ENCODE data around the gene GET4. TPM values are rescaled to one million over a fixed set of nuclear protein-coding genes. Genes with fewer than 3 reads are reported as not detected.

The GET4 gene
- total and polyA plus RNA-seq, 2 experiments from 2014 or later = 26.3 to 26.8 TPM

DNA sequence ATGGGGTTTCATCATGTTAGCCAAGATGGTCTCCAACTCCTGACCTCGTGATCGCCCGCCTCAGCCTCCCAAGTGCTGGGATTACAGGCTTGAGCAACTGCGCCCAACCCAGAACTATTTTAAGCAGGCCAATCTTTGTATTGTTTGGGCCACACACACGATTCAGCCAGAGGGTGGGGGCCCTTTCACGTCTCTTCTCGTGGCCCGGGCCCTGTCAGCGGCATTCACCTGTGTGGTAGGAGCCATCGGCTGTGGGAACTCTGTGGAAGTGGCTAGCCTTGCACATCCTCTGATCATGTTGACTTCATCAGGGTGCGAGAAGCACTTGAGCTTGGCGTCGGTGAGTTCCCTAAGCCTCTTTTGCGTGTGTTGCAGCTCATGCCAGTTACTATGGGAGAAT, 27.2 kb upstream of the GET4 start:
- no peak for DNase-seq
- Histone ChIP-seq H3K79me2 (ENCODE audit: insufficient read depth) (peaks cover 18% of the 10 kb centered on the region; the same call in 1 of the 2 replicates), H3K4me3 (no peak overlapping the region), H3K36me3 (ENCODE audit: low read depth) (peaks cover 26% of the 10 kb centered on the region), H3K9ac (no peak overlapping the region), H3K27ac (no peak overlapping the region), H2AFZ (no peak overlapping the region), H3K4me2 (ENCODE audit: unreplicated experiment) (no peak overlapping the region), H3K27me3 (replicated peaks; ENCODE audit: insufficient read depth) (no peaks in the 10 kb centered on the region), H3K4me1 (ENCODE audit: insufficient read depth) (no peaks in the 10 kb centered on the region), H3K9me2 (ENCODE audit: insufficient read depth) (no peaks in the 10 kb centered on the region), H4K20me1 (ENCODE audit: insufficient read depth) (no peaks in the 10 kb centered on the region), H3F3A (ENCODE audit: insufficient read depth) (no peaks in the 10 kb centered on the region), H3K9me3 (ENCODE audit: low read depth) (no peaks in the 10 kb centered on the region)
- WGBS, 2 experiments (ENCODE audit: low coverage in 1 of 2, low lambda C conversion rate in 2 of 2, missing lambda C conversion rate in 2 of 2) = 93 to 94% methylated on average over 14 of the region's 14 CpGs
- TF ChIP-seq EZH2 (IDR thresholded peaks at IDR 0.05; ENCODE audit: insufficient read depth, poor library complexity, severe bottlenecking) = no peak
- TF ChIP-seq EZH2phosphoT487 (IDR thresholded peaks at IDR 0.05; ENCODE audit: insufficient read depth, low read depth) = no peak
- in situ Hi-C loops (cut with MboI) = no loop called here

DNA sequence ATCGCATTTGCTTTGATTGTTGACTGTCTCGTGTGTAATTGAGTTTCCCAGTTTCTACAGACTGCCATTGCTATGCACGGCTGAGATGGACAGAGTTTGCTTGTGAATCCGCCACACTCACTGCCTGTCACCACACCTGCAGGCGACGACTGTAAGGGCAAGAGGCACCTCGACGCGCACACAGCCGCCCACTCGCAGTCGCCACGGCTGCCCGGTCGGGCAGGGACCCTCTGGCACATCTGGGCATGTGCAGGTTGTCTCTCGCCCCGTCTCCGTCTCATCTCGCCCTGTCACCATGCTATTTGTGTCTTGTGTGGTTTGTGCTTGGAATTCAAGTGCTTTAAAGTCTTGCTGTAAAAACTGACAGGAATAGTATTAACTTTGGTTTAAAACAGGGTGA, 26.6 kb upstream of the GET4 start:
- Histone ChIP-seq H3K27ac (no peak overlapping the region), H3K4me2 (ENCODE audit: unreplicated experiment) (no peak overlapping the region), H3F3A (ENCODE audit: insufficient read depth) (no peaks in the 10 kb centered on the region), H3K9me3 (ENCODE audit: low read depth) (no peaks in the 10 kb centered on the region), H3K36me3 (ENCODE audit: low read depth) (peaks cover 29% of the 10 kb centered on the region), H3K79me2 (ENCODE audit: insufficient read depth) (peaks cover 18% of the 10 kb centered on the region; the same call in 1 of the 2 replicates), H4K20me1 (ENCODE audit: insufficient read depth) (no peaks in the 10 kb centered on the region), H2AFZ (no peak overlapping the region), H3K27me3 (replicated peaks; ENCODE audit: insufficient read depth) (no peaks in the 10 kb centered on the region), H3K4me3 (no peak overlapping the region), H3K4me1 (ENCODE audit: insufficient read depth) (no peaks in the 10 kb centered on the region), H3K9me2 (ENCODE audit: insufficient read depth) (no peaks in the 10 kb centered on the region), H3K9ac (no peak overlapping the region)
- TF ChIP-seq EZH2 (IDR thresholded peaks at IDR 0.05; ENCODE audit: insufficient read depth, poor library complexity, severe bottlenecking) (no peak), EZH2phosphoT487 (IDR thresholded peaks at IDR 0.05; ENCODE audit: insufficient read depth, low read depth) (no peak)
- 93 to 94% methylated on average over 19 of the region's 19 CpGs for WGBS, 2 experiments (ENCODE audit: low coverage in 1 of 2, low lambda C conversion rate in 2 of 2, missing lambda C conversion rate in 2 of 2)
- DNase-seq = no peak
- in situ Hi-C loops (cut with MboI) = no loop called here

DNA sequence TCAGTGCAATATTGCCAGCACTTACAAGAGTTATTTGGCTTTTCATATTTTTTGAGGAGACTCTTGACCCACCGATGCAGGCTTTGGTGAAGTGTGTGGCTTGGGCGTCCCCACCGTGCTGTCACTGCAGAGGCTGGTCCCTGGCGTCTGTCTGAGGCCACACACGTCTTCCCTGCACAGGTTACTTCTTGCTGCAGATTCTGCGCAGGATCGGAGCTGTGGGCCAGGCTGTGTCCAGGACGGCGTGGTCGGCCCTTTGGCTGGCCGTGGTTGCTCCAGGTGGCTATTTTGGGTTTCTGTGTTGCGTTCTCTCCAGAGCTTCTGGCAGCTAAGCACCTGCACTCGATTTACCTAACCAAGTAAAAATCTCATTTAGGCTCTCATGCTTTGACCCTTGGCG, 25.1 kb upstream of the GET4 start:
- no peaks in the 10 kb centered on the region for H4K20me1 ChIP-seq (ENCODE audit: insufficient read depth)
- H3K27me3 ChIP-seq (replicated peaks; ENCODE audit: insufficient read depth) = no peaks in the 10 kb centered on the region
- no peaks in the 10 kb centered on the region for H3K4me1 ChIP-seq (ENCODE audit: insufficient read depth)
- H3K9ac ChIP-seq = no peak overlapping the region
- no peak overlapping the region for H3K4me3 ChIP-seq
- no peaks in the 10 kb centered on the region for H3K9me3 ChIP-seq (ENCODE audit: low read depth)
- DNase-seq = no peak
- no peak overlapping the region for H3K27ac ChIP-seq
- no peaks in the 10 kb centered on the region for H3K9me2 ChIP-seq (ENCODE audit: insufficient read depth)
- H3K4me2 ChIP-seq (ENCODE audit: unreplicated experiment) = no peak overlapping the region
- peaks cover 17% of the 10 kb centered on the region; the same call in 1 of the 2 replicates for H3K79me2 ChIP-seq (ENCODE audit: insufficient read depth)
- in situ Hi-C loops (cut with MboI) = no loop called here
- H3K36me3 ChIP-seq (ENCODE audit: low read depth) = peaks cover 31% of the 10 kb centered on the region
- 86 to 87% methylated on average over 14 of the region's 14 CpGs for WGBS, 2 experiments (ENCODE audit: low coverage in 1 of 2, low lambda C conversion rate in 2 of 2, missing lambda C conversion rate in 2 of 2)
- H3F3A ChIP-seq (ENCODE audit: insufficient read depth) = no peaks in the 10 kb centered on the region
- TF ChIP-seq EZH2phosphoT487 (IDR thresholded peaks at IDR 0.05; ENCODE audit: insufficient read depth, low read depth) = no peak
- no peak for TF ChIP-seq EZH2 (IDR thresholded peaks at IDR 0.05; ENCODE audit: insufficient read depth, poor library complexity, severe bottlenecking)
- H2AFZ ChIP-seq = no peak overlapping the region

DNA sequence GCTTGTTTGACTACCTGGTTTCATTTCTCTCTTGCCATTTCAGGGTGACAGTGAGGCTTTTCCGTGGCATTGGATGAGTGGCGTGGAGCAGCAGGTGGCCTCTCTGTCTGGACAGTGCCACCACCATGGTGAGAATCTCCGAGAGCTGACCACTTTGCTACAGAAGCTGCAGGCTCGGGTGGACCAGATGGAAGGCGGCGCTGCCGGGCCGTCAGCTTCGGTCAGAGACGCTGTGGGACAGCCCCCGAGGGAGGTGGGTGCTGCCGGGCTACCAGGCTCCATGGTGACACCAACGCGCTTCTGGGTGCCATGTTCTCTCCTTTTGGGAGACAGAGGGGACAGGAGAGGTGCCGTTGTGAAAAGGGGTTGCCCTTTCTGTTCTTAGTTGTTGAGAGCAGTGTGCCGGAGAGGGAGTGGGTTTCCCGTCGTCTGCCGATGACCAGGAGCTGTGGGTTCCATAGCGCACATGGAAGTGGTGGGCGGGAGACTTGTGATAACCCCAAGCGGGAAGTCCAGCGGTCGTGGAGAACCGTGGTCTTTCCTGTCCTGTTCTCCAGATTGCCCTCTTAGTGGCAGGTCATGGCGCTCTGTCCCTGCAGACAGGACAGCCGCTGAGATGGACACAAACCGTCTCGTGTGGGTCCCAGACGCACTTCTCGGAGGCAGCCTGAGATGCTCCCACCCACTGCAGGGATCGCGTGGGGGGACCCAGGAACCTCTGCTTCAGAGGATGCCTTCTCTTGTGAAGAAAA, 22.8 kb upstream of the GET4 start:
- Histone ChIP-seq H3K4me1 (ENCODE audit: insufficient read depth) (no peaks in the 10 kb centered on the region), H4K20me1 (ENCODE audit: insufficient read depth) (no peaks in the 10 kb centered on the region), H3K27ac (no peak overlapping the region), H3F3A (ENCODE audit: insufficient read depth) (no peaks in the 10 kb centered on the region), H3K4me3 (no peak overlapping the region), H3K79me2 (ENCODE audit: insufficient read depth) (peaks cover 4% of the 10 kb centered on the region; the same call in 1 of the 2 replicates), H2AFZ (no peak overlapping the region), H3K9me3 (ENCODE audit: low read depth) (no peaks in the 10 kb centered on the region), H3K4me2 (ENCODE audit: unreplicated experiment) (no peak overlapping the region), H3K9me2 (ENCODE audit: insufficient read depth) (no peaks in the 10 kb centered on the region), H3K9ac (no peak overlapping the region), H3K36me3 (ENCODE audit: low read depth) (peaks cover 33% of the 10 kb centered on the region), H3K27me3 (replicated peaks; ENCODE audit: insufficient read depth) (no peaks in the 10 kb centered on the region)
- TF ChIP-seq EZH2phosphoT487 (IDR thresholded peaks at IDR 0.05; ENCODE audit: insufficient read depth, low read depth) = no peak
- no peak for TF ChIP-seq EZH2 (IDR thresholded peaks at IDR 0.05; ENCODE audit: insufficient read depth, poor library complexity, severe bottlenecking)
- DNase-seq = no peak
- 87 to 89% methylated on average over 32 to 33 of the region's 33 CpGs for whole genome bisulfite sequencing, 2 experiments (ENCODE audit: low coverage in 1 of 2, low lambda C conversion rate in 2 of 2, missing lambda C conversion rate in 2 of 2)
- in situ Hi-C loops (cut with MboI) = no loop called here
